ENCODE measurements around the gene ANKRD24. TPM values are rescaled to one million over a fixed set of nuclear protein-coding genes. Genes with fewer than 3 reads are reported as not detected.
"Not testable (repeated sequence)": the region's sequence is repeated elsewhere in the genome, so short reads cannot be mapped to it uniquely, and the experiment has no call there.

The ANKRD24 gene
- total and polyA plus RNA-seq, 9 donors = 0.45 to 1.3 (median 1.2) TPM

DNA sequence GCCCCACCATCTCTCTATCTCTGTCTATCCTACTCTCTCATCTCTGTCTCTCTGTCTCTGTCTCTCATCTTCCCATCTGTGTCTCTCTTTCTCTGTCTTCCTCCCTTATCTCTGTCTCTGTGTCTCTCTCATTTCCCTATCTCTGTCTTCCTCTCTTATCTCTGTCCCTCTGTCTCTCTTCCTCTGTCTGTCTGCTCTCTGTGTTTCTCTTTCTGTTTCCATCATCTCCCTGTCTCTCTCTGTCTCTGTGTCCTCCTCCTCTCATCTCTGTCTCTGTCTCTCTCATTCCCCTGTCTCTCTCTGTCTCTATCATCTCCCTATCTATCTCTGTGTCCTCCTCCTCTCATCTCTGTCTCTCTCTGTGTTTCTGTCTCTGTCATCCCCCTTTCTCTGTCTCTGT, 45.3 kb downstream of the ANKRD24 start:
- H3K36me3 ChIP-seq = no peaks in the 10 kb centered on the region
- no peaks in the 10 kb centered on the region for H3K9me3 ChIP-seq
- no peak overlapping the region for H3K4me3 ChIP-seq
- H3K27me3 ChIP-seq = no peaks in the 10 kb centered on the region
- TF ChIP-seq, protein P1, sequence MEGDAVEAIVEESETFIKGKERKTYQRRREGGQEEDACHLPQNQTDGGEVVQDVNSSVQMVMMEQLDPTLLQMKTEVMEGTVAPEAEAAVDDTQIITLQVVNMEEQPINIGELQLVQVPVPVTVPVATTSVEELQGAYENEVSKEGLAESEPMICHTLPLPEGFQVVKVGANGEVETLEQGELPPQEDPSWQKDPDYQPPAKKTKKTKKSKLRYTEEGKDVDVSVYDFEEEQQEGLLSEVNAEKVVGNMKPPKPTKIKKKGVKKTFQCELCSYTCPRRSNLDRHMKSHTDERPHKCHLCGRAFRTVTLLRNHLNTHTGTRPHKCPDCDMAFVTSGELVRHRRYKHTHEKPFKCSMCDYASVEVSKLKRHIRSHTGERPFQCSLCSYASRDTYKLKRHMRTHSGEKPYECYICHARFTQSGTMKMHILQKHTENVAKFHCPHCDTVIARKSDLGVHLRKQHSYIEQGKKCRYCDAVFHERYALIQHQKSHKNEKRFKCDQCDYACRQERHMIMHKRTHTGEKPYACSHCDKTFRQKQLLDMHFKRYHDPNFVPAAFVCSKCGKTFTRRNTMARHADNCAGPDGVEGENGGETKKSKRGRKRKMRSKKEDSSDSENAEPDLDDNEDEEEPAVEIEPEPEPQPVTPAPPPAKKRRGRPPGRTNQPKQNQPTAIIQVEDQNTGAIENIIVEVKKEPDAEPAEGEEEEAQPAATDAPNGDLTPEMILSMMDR (IDR thresholded peaks at IDR 0.05) = no peak
- TF ChIP-seq EP300 (IDR thresholded peaks at IDR 0.05) (no peak), POLR2A (IDR thresholded peaks at IDR 0.05) (no peak)
- DNase-seq = no peak
- no peak overlapping the region for H3K27ac ChIP-seq
- H3K4me1 ChIP-seq (ENCODE audit: insufficient read depth) = no peaks in the 10 kb centered on the region
- intact Hi-C loops (cut with DNase I) = no loop called here

DNA sequence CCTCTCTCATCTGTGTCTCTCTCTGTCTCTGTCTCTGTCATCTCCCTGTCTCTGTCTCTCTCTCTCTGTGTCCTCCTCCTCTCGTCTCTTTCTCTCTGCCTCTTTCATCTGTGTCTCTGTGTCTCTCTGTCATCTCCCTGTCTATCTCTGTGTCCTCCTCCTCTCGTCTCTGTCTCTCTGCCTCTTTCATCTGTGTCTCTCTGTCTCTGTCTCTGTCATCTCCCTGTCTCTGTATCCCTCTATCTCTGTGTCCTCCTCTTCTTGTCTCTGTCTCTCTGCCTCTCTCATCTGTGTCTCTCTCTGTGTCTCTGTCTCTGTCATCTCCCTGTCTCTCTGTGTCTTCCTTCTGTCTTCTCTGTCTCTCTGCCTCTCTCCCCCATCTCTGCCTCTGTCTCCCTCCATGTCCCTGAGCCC, 46.3 kb downstream of the ANKRD24 start:
- Histone ChIP-seq H3K9me3 (no peaks in the 10 kb centered on the region), H3K27me3 (no peaks in the 10 kb centered on the region), H3K36me3 (no peaks in the 10 kb centered on the region), H3K4me1 (ENCODE audit: insufficient read depth) (no peaks in the 10 kb centered on the region), H3K4me3 (no peak overlapping the region), H3K27ac (no peak overlapping the region)
- TF ChIP-seq, protein P1 (IDR thresholded peaks at IDR 0.05) = no peak
- no peak for TF ChIP-seq POLR2A (IDR thresholded peaks at IDR 0.05)
- no peak for TF ChIP-seq EP300 (IDR thresholded peaks at IDR 0.05)
- no peak for DNase-seq
- WGBS, 3 donors = 53 to 64% (median 63%) methylated on average over 2 of the region's 2 CpGs
- intact Hi-C loops (cut with DNase I) = no loop called here

DNA sequence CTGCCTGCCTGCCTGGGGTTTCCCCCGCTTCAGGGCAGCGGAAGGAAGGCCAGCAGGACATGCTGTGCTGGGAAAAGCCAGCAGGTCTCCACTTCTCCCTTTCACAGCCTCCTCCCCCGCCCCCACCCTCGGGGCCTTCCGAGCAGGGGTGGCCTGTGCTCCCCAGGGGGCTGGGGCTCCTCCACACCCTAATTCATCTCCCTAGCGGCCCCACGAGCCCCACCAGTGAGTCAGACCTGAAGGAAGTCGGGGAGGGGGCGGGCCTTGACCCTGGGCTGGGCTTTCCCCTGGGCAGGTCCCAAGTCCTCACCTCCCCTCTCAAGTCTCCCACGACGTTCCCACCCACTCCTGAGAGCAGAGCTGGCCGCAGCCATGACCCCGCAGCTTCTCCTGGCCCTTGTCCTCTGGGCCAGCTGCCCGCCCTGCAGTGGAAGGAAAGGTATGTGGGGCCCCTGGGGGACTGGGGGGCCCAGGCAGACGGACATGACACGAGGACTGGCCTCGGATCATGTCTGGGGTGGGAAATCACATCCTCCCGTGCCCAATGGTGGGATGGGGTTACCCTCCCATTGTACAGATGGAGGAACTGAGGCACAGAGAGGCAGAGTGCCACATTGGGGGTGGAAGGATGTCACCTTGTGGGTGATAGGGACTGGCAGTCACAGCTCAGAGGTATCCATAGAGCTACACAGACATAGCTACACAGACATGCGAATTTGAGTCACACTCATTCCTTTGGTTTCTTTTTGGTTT, 46.9 kb downstream of the ANKRD24 start, which contains the start of gene EBI3:
Gene EBI3 (plus strand): TSS at position 345 of the 753 bp plus-strand sequence. CDS start 28 bp downstream, at position 373.
- Histone ChIP-seq H3K4me3 (no peak within 1 kb of the TSS), H3K36me3 (no peaks in the 10 kb centered on the region), H3K27me3 (no peaks in the 10 kb centered on the region), H3K4me1 (ENCODE audit: insufficient read depth) (no peaks in the 10 kb centered on the region), H3K9me3 (no peaks in the 10 kb centered on the region), H3K27ac (no peak within 1 kb of the TSS)
- TF ChIP-seq POLR2A (IDR thresholded peaks at IDR 0.05) (no peak), EP300 (IDR thresholded peaks at IDR 0.05) (no peak)
- TF ChIP-seq, protein P1 (IDR thresholded peaks at IDR 0.05) = no peak
- intact Hi-C loops (cut with DNase I) = no loop called here
- WGBS, 3 donors = 6 to 9% (median 8%) methylated on average over 18 to 19 of the region's 19 CpGs
- no peak for DNase-seq

DNA sequence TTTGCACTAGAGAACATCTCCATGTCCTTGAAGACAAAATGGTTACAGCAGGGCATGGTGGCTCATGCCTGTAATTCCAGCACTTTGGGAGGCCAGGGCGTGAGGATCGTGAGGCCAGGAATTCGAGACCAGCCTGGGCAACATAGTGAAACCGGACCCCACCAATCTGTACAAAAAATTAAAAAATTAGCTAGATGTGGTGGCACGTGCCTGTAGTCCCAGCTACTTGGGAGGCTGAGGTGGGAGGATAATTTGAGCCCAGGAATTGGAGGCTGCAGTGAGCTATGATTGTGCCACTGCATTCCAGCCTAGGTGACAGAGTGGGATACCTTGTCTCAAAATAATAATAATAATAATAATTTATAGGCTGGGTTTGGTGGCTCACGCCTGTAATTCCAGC, 47.7 kb downstream of the ANKRD24 start:
- DNase-seq; H3K9me3 ChIP-seq; H3K27me3 ChIP-seq; H3K4me1 ChIP-seq (ENCODE audit: insufficient read depth); H3K4me3 ChIP-seq; H3K27ac ChIP-seq; H3K36me3 ChIP-seq; intact Hi-C loops (cut with DNase I): not testable (repeated sequence)
- 79 to 86% (median 86%) methylated on average over 6 of the region's 6 CpGs for WGBS, 3 donors

DNA sequence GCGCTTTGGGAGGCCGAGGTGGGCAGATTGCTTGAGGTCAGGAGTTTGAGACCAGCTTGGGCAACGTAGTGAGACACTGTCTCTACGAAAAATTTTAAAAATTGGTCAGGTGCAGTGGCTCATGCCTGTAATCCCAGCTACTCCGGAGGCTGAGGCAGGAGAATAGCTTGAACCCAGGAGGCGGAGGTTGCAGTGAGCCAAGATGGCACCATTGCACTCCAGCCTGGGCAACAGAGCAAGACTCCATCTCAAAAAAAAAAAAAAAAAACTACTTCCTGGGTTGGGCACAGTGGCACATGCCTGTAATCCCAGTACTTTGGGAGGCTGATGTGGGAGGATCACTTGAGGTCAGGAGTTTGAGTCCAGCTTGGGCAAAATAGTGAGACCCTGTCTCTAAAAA, 49.0 kb downstream of the ANKRD24 start:
- H3K27me3 ChIP-seq; DNase-seq; H3K27ac ChIP-seq; H3K36me3 ChIP-seq; H3K4me1 ChIP-seq (ENCODE audit: insufficient read depth); H3K4me3 ChIP-seq; intact Hi-C loops (cut with DNase I); H3K9me3 ChIP-seq: not testable (repeated sequence)
- WGBS, 3 donors = 82 to 89% (median 87%) methylated on average over 6 of the region's 6 CpGs

DNA sequence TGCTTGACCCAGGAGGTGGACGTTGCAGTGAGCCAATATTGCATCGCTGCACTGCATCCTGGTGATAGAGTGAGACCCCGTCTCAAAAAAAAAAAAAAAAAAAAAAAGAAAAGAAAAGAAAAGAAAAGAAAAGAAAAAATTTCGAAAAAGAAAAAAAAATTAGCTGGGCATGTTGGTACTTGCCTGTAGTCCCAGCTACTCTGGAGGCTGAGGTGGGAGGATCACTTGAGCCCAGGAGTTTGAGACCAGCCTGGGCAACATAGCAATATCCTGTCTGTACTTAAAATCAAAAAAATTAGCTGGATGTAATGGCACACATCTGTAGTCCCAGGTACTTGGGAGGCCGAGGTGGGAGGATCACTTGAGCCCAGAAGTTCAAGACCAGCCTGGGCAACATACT, 49.6 kb downstream of the ANKRD24 start:
- 45 to 64% (median 64%) methylated on average over 5 of the region's 5 CpGs for WGBS, 3 donors
- H3K27me3 ChIP-seq; H3K36me3 ChIP-seq; H3K27ac ChIP-seq; H3K4me1 ChIP-seq (ENCODE audit: insufficient read depth); H3K9me3 ChIP-seq; H3K4me3 ChIP-seq; intact Hi-C loops (cut with DNase I); DNase-seq: not testable (repeated sequence)

All from ovary (tissue), 9 donors.